ENCODE data around the gene WDPCP.

DNA sequence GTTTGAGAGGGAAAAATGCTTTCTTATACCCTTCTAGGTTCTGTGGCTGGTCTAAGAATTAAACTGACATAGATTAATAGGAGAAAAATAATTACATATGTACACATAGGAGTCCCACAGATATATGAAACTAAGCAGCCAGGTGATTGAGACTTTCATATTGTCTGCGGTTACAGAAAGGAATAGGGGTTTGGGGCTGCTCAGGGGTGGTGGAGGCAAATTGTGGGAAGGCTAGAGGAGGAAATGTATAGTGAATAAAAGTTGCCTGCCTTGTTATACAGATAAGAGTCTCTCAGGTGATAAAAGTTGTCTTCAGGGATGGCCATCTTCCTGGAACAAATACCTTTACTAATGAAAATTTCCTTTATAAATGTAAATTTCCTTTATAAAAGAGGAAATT lies 29.1 kb upstream of the WDPCP start:
- TF ChIP-seq RAD21 (IDR thresholded peaks at IDR 0.05; ENCODE audit: low read length) (no peak), CEBPB (IDR thresholded peaks at IDR 0.05; ENCODE audit: low read depth, low read length) (no peak), BHLHE40 (IDR thresholded peaks at IDR 0.05; ENCODE audit: low read depth, low read length) (no peak), POLR2A (IDR thresholded peaks at IDR 0.05; ENCODE audit: low read depth, low read length) (no peak), MXI1 (IDR thresholded peaks at IDR 0.05; ENCODE audit: borderline replicate concordance, low read depth, low read length) (no peak), MAFK (IDR thresholded peaks at IDR 0.05; ENCODE audit: low read depth, low read length) (no peak), CHD1 (IDR thresholded peaks at IDR 0.05; ENCODE audit: low read depth, low read length) (no peak), FOS (IDR thresholded peaks at IDR 0.05; ENCODE audit: low read depth, low read length) (no peak), RFX5 (IDR thresholded peaks at IDR 0.05; ENCODE audit: low read depth, low read length) (no peak), SMC3 (IDR thresholded peaks at IDR 0.05; ENCODE audit: low read depth, low read length) (no peak), MAZ (IDR thresholded peaks at IDR 0.05; ENCODE audit: borderline replicate concordance, low read depth, low read length) (no peak)
- TF ChIP-seq, protein P1, sequence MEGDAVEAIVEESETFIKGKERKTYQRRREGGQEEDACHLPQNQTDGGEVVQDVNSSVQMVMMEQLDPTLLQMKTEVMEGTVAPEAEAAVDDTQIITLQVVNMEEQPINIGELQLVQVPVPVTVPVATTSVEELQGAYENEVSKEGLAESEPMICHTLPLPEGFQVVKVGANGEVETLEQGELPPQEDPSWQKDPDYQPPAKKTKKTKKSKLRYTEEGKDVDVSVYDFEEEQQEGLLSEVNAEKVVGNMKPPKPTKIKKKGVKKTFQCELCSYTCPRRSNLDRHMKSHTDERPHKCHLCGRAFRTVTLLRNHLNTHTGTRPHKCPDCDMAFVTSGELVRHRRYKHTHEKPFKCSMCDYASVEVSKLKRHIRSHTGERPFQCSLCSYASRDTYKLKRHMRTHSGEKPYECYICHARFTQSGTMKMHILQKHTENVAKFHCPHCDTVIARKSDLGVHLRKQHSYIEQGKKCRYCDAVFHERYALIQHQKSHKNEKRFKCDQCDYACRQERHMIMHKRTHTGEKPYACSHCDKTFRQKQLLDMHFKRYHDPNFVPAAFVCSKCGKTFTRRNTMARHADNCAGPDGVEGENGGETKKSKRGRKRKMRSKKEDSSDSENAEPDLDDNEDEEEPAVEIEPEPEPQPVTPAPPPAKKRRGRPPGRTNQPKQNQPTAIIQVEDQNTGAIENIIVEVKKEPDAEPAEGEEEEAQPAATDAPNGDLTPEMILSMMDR (conservative IDR thresholded peaks at IDR 0.05; ENCODE audit: low read depth, low read length), result no peak
- TF ChIP-seq, protein P2, sequence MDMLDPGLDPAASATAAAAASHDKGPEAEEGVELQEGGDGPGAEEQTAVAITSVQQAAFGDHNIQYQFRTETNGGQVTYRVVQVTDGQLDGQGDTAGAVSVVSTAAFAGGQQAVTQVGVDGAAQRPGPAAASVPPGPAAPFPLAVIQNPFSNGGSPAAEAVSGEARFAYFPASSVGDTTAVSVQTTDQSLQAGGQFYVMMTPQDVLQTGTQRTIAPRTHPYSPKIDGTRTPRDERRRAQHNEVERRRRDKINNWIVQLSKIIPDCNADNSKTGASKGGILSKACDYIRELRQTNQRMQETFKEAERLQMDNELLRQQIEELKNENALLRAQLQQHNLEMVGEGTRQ (IDR thresholded peaks at IDR 0.05; ENCODE audit: low read depth, low read length), result no peak

Measured in IMR-90 (cell line).